Measurements from ENCODE around the gene SMAD3.
A peak's percentile ranks its signal among the peaks of the same experiment; 100 is the strongest.

SMAD3 gene

GRCh38 chr15:67241132-67241855, 175.9 kb downstream of the SMAD3 start:
- H3K4me1 Mint-ChIP-seq (ENCODE audit: low read depth) = peaks cover 68% of the 10 kb centered on the region
- H3K27ac Mint-ChIP-seq = peak overlapping the region; percentile 91
- H3K9me3 Mint-ChIP-seq = no peaks in the 10 kb centered on the region
- H3K36me3 Mint-ChIP-seq (ENCODE audit: low read depth) = peaks cover 44% of the 10 kb centered on the region
- peak overlapping the region; percentile 40 for H3K4me3 Mint-ChIP-seq
- DNase-seq = peak; percentile 50
- H3K27me3 Mint-ChIP-seq = no peaks in the 10 kb centered on the region

- H3K9me3 Mint-ChIP-seq = peaks cover 4% of the 10 kb centered on the region
- H3K36me3 Mint-ChIP-seq (ENCODE audit: low read depth) = peaks cover 52% of the 10 kb centered on the region
- H3K27ac Mint-ChIP-seq = peak overlapping the region; percentile 63
- no peaks in the 10 kb centered on the region for H3K27me3 Mint-ChIP-seq
- peaks cover 77% of the 10 kb centered on the region for H3K4me1 Mint-ChIP-seq (ENCODE audit: low read depth)
- no peak for DNase-seq
- H3K4me3 Mint-ChIP-seq = no peak overlapping the region
Measured at GRCh38 chr15:67242708-67243111, 177.3 kb downstream of the SMAD3 start.

Data from activated T-cell treated with anti-CD3 and anti-CD28 coated beads, Interleukin-2, amount 50 U/mL, for 24 hours (primary cell).